ENCODE results near the gene S100A2.

The S100A2 gene

GRCh38 chr1:153537376-153537730 lies 28.3 kb downstream of the S100A2 start:
- no peak for TF ChIP-seq REST (IDR thresholded peaks at IDR 0.05; ENCODE audit: insufficient replicate concordance, low read depth)
- no peak for TF ChIP-seq CTCF (IDR thresholded peaks at IDR 0.05; ENCODE audit: insufficient read depth, low read length)
- no peak for TF ChIP-seq POLR2AphosphoS5 (IDR thresholded peaks at IDR 0.05; ENCODE audit: low read depth)
- no peak for TF ChIP-seq SPI1 (IDR thresholded peaks at IDR 0.05; ENCODE audit: borderline replicate concordance, low read depth)
- TF ChIP-seq GABPA (IDR thresholded peaks at IDR 0.05; ENCODE audit: low read depth): no peak
- Histone ChIP-seq H3K4me3 (replicated peaks; ENCODE audit: insufficient read depth, low read length) (no peak overlapping the region), H3K27me3 (ENCODE audit: insufficient read depth, poor library complexity, severe bottlenecking) (no peaks in the 10 kb centered on the region), H3K27ac (replicated peaks) (no peak overlapping the region)
- no peak for DNase-seq (ENCODE audit: low read depth in 1 of 2, low spot score in 1 of 2)

GRCh38 chr1:153536671-153537375 lies 28.8 kb downstream of the S100A2 start:
- DNase-seq (ENCODE audit: low read depth in 1 of 2, low spot score in 1 of 2): no peak
- Histone ChIP-seq H3K27ac (replicated peaks) (peak overlapping the region; percentile 69), H3K4me3 (replicated peaks; ENCODE audit: insufficient read depth, low read length) (no peak overlapping the region), H3K27me3 (ENCODE audit: insufficient read depth, poor library complexity, severe bottlenecking) (no peaks in the 10 kb centered on the region)
- TF ChIP-seq SPI1 (IDR thresholded peaks at IDR 0.05; ENCODE audit: borderline replicate concordance, low read depth) (0 out of 2 replicates have a peak, but pooled peaks have one; percentile 4), REST (IDR thresholded peaks at IDR 0.05; ENCODE audit: insufficient replicate concordance, low read depth) (no peak)

- peak overlapping the region; percentile 38 for H3K4me3 ChIP-seq (replicated peaks; ENCODE audit: insufficient read depth, low read length)
- peak; percentile 70 to 85 for DNase-seq (ENCODE audit: low read depth in 1 of 2, low spot score in 1 of 2)
- TF ChIP-seq REST (IDR thresholded peaks at IDR 0.05; ENCODE audit: insufficient replicate concordance, low read depth) (no peak), GABPA (IDR thresholded peaks at IDR 0.05; ENCODE audit: low read depth) (no peak), POLR2AphosphoS5 (IDR thresholded peaks at IDR 0.05; ENCODE audit: low read depth) (peak; percentile 34; the same call in 1 of the 2 replicates)
- H3K27ac ChIP-seq (replicated peaks): peak overlapping the region; percentile 69
- no peaks in the 10 kb centered on the region for H3K27me3 ChIP-seq (ENCODE audit: insufficient read depth, poor library complexity, severe bottlenecking)
Measured at GRCh38 chr1:153536012-153536670, 29.5 kb downstream of the S100A2 start.

Measured in HL-60 (cell line).